GM21423 (cell line): ENCODE results near the gene INTS11.
A peak's percentile ranks its signal among the peaks of the same experiment; 100 is the strongest.
"Not testable (repeated sequence)": the region's sequence is repeated elsewhere in the genome, so short reads cannot be mapped to it uniquely, and the experiment has no call there.

Experiments used
- ATAC-seq: cut with Tn5 transposase; IDR thresholded peaks from one replicate; pipeline ENCODE4 v1.9.1; 2021; ENCODE audit warnings: mild to moderate bottlenecking, moderate library complexity; ENCODE audit not compliant: unreplicated experiment

INTS11 gene

DNA sequence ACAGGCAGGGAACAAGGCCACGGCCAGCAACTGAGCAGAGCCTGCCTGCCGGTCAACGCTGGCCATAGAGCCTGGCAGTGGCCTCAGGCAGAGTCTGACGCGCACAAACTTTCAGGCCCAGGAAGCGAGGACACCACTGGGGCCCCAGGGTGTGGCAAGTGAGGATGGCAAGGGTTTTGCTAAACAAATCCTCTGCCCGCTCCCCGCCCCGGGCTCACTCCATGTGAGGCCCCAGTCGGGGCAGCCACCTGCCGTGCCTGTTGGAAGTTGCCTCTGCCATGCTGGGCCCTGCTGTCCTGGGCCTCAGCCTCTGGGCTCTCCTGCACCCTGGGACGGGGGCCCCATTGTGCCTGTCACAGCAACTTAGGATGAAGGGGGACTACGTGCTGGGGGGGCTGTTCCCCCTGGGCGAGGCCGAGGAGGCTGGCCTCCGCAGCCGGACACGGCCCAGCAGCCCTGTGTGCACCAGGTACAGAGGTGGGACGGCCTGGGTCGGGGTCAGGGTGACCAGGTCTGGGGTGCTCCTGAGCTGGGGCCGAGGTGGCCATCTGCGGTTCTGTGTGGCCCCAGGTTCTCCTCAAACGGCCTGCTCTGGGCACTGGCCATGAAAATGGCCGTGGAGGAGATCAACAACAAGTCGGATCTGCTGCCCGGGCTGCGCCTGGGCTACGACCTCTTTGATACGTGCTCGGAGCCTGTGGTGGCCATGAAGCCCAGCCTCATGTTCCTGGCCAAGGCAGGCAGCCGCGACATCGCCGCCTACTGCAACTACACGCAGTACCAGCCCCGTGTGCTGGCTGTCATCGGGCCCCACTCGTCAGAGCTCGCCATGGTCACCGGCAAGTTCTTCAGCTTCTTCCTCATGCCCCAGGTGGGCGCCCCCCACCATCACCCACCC is 6.9 kb upstream of the INTS11 start, which contains the start of gene TAS1R3:
TAS1R3 (plus strand) TSS at position 213 of the 898 bp plus-strand sequence; CDS start at position 279, 66 bp downstream.
- ATAC-seq, result no peak

- no peak for ATAC-seq
Measured at GRCh38 chr1:1330366-1331067, 6.1 kb upstream of the INTS11 start.

DNA sequence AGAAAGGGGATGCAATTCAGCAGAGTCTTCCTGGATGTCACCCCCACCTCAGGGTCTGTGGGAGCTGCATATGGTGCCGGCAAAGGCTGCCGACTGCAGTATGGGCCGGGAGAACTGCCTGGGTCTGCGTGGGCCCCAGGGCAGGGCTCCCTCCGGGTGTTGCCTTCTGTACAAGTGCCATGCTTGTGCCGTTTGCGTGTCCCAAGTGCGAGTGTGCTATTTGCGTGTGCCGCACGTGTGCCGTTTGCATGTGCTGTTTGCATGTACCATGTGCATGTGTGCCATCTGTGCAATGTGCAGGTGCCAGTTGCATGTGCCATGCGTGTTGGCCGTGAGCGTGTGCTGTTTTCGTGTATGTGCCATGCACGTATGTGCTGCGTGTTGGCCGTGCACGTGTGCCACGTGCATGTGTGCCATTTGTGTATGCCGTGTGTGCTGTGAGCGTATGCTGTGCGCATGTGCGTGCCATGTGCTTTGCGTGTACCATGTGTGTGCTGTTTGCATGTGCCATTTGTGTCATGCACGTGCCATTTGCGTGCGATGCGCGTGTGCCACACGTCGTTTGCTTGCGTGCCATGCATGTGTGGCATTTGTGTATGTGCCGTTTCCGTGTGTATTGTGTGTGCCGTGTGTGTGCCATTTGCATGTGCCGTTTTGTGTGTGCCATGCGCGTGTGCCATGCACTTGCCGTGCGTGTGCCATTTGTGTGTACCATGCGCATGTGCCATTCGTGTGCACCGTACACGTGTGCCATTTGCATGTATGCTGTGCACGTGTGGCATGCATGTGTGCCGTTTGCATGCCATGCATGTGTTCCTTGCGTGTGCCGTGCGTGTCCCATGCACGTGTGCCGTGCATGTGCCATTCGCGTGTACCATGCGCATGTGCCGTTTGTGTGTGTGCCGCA is 5.1 kb upstream of the INTS11 start:
- ATAC-seq, result no peak

- no peak for ATAC-seq
Measured at GRCh38 chr1:1328254-1328653, 3.8 kb upstream of the INTS11 start.

DNA sequence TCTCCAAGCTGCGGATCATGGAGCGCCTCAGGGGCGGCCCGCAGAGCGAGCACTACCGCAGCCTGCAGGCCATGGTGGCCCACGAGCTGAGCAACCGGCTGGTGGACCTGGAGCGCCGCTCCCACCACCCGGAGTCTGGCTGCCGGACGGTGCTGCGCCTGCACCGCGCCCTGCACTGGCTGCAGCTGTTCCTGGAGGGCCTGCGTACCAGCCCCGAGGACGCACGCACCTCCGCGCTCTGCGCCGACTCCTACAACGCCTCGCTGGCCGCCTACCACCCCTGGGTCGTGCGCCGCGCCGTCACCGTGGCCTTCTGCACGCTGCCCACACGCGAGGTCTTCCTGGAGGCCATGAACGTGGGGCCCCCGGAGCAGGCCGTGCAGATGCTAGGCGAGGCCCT is 2.8 kb upstream of the INTS11 start:
- ATAC-seq, result no peak

DNA sequence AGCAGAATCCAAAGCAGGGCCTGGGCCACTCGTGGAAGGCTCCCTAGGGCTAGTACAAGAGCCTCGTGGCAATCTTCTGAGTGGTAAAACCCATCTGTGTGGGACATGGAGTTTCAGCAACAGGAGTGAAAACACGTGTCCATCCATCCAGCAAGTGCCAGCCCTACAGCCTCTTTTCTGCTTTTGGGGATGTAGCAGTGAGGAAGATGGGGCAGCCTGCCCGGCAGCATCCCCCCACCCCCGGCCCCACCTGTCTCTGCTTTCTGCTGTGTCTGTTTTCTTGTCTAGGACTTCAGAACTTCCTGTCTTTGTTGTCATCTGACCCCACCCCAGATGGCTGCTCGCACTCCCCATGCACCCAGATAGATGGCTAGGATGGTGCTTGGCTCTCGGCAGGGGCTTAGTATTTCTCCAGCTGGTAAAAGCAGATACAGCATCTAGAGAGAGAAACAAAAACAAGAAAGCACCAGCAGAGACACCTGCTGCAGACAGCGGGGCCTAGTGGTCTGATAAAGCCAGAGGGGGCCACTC is 1.7 kb upstream of the INTS11 start:
- no peak for ATAC-seq

- no peak for ATAC-seq
Measured at GRCh38 chr1:1325288-1326074, 1.0 kb upstream of the INTS11 start.

DNA sequence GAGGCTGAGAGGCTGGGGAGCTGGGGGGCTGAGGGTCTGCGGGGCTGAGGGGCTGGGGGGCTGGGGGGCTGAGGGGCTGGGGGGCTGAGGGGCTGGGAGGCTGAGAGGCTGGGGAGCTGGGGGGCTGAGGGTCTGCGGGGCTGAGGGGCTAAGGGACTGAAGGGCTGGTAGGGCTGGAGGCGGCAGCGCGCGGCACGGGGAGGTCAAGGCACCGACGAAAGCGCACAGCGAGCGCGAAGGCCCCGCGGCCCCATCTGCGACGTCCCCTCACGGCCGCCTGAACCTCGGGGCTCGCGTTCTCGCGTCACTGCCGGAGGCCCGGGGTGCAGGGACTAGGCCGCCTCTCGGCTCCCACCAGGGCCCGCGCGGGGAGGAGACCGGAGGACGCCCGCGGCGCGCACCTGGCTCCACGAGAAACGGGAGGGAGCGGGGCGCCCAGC is 356 bp downstream of the INTS11 start:
- ATAC-seq, result peak; percentile 14

DNA sequence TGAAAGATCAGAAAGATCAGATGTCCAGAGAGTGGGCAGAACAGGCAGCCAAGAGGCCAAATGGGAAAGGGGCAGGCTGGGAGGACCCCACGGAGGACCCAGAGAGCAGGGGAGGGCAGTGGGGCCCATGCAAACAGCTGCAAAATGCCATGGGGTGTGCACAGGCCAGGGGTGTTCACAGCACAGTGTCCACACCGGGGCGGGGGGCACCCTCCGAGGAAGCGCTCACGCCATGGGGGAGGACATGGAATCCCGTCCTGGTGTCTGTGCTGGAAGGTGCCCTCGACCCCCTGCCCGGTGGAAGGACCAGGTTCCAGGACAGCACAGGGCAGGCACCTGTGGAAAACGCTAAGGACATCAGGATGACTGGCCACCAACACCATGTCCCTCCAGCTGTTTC is 1.5 kb downstream of the INTS11 start:
- ATAC-seq, result no peak

GRCh38 chr1:1322418-1322817 is 2.0 kb downstream of the INTS11 start:
- ATAC-seq, result no peak

- no peak for ATAC-seq
Measured at GRCh38 chr1:1321477-1321876, 3.0 kb downstream of the INTS11 start.

GRCh38 chr1:1320666-1321448 is 3.6 kb downstream of the INTS11 start:
- ATAC-seq, result no peak

- ATAC-seq, result no peak
Measured at GRCh38 chr1:1319646-1319941, 4.9 kb downstream of the INTS11 start.

DNA sequence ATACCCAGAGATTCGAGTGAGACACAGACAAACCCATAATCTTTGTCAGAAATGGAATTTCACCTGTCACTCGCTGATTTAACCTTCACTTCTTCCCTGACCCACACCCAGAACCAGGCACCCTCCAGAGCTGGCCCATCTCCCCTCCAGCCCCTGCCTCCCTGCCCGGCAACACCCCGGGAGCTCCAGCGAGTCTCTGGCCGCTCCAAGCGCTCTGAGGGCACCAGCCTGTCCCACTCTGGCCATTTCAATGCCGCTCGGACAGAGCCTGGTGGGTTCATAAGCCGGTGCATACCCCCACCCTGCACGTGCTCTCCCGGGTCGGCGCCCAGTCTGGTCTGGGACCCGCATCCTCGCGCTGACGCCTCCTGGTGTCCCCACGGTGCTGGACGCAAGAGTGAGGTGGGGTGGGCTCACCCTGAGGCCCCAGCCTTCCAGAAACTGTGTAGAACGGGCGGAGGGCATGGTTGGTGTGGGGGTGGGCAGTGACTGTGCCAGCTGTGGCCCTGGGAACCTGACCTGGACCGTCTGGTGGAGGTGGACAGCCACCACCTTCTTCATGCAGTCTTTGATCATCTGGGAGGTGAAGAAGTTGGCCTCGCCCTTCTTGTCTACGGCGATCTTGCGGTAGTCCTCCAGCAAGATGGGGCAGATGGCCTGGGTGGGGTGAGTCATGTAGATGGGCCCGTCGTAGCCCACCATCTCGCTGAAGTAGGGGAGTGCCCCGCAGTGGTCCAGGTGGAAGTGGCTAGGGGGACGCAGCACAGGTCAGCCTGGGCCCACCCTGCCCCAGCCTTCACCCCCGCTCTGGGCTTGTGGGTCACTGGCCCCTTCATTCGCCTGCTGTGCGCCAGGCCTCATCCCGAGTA is 5.4 kb downstream of the INTS11 start:
- ATAC-seq, result no peak

- no peak for ATAC-seq
Measured at GRCh38 chr1:1318131-1318652, 6.3 kb downstream of the INTS11 start.

GRCh38 chr1:1317420-1317819 is 7.0 kb downstream of the INTS11 start:
- ATAC-seq, result no peak

DNA sequence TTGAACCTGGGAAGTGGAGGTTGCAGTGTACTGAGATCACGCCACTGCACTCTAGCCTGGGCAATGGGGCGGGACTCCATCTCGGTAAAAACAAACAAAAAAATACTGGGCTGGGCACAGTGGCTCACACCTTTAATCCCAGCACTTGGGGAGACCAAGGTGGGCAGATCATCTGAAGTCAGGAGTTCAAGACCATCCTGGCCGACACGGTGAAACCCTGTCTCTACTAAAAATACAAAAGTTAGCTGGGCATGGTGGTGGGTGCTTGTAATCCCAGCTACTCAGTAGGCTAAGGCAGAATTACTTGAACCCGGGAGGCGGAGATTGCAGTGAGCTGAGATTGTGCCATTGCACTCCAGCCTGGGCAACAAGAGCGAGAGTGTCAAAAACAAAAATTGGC is 8.3 kb downstream of the INTS11 start:
- not testable (repeated sequence) for ATAC-seq

GRCh38 chr1:1315435-1315954 is 9.0 kb downstream of the INTS11 start:
- ATAC-seq, result no peak
